ENCODE measurements around the gene RBM23.

DNA sequence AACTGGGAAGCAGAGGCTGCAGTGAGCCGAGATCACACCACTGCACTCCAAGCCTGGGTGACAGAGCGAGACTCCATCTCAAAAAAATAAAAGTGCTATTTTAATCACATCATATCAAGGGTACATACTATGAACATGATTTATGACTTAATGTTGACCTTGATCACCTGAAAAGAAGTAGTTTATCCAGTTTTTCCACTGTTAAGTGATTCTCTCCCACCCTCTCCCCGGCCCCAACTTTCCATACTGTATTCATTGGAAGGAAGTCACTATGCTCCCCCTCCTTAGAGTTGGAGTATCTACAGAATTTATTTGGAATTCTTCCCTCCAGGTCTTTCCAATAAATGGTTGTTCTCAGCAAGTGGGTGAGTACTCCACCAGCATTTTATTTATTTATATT lies 13.2 kb upstream of the RBM23 start:
- TF ChIP-seq, protein P1, sequence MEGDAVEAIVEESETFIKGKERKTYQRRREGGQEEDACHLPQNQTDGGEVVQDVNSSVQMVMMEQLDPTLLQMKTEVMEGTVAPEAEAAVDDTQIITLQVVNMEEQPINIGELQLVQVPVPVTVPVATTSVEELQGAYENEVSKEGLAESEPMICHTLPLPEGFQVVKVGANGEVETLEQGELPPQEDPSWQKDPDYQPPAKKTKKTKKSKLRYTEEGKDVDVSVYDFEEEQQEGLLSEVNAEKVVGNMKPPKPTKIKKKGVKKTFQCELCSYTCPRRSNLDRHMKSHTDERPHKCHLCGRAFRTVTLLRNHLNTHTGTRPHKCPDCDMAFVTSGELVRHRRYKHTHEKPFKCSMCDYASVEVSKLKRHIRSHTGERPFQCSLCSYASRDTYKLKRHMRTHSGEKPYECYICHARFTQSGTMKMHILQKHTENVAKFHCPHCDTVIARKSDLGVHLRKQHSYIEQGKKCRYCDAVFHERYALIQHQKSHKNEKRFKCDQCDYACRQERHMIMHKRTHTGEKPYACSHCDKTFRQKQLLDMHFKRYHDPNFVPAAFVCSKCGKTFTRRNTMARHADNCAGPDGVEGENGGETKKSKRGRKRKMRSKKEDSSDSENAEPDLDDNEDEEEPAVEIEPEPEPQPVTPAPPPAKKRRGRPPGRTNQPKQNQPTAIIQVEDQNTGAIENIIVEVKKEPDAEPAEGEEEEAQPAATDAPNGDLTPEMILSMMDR (IDR thresholded peaks at IDR 0.05; ENCODE audit: extremely low read depth in 1 of 2, insufficient read depth in 1 of 2, low read depth in 1 of 2, low read length in 2 of 2) = no peak
- TF ChIP-seq POLR2A (IDR thresholded peaks at IDR 0.05; ENCODE audit: low read depth, low read length) (no peak), GATA2 (IDR thresholded peaks at IDR 0.05; ENCODE audit: insufficient read depth, insufficient read length, low read depth, low read length) (no peak), POLR2AphosphoS5 (IDR thresholded peaks at IDR 0.05; ENCODE audit: insufficient read depth, low read depth, low read length) (no peak), EZH2 (IDR thresholded peaks at IDR 0.05; ENCODE audit: borderline replicate concordance, low read depth, low read length, severe bottlenecking) (no peak), JUN (IDR thresholded peaks at IDR 0.05; ENCODE audit: borderline replicate concordance, insufficient read depth, insufficient read length, low read depth) (no peak)

All from endothelial cell of umbilical vein (primary cell).